ENCODE results near the gene CDHR3.

Gene CDHR3

DNA sequence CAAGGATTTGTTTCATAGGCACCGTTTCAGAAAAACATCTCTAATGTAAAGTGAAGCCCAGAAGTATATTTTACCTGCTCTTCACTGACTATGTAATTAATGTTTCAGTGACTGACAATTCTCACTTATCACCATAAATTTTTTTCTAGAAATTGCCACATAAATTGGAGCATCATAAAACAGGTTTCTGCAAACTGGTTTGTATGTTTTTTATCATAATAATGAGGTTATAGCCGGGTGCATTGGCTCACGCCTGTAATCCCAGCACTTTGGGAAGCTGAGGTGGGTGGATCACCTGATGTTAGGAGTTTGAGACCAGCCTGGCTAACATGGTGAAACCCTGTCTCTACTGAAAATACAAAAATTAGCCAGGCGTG lies 109.6 kb downstream of the CDHR3 start:
- no peak overlapping the region for H3K4me3 ChIP-seq (ENCODE audit: low read depth, low read length)
- no peak for DNase-seq (ENCODE audit: low read depth)
- TF ChIP-seq, protein P1, sequence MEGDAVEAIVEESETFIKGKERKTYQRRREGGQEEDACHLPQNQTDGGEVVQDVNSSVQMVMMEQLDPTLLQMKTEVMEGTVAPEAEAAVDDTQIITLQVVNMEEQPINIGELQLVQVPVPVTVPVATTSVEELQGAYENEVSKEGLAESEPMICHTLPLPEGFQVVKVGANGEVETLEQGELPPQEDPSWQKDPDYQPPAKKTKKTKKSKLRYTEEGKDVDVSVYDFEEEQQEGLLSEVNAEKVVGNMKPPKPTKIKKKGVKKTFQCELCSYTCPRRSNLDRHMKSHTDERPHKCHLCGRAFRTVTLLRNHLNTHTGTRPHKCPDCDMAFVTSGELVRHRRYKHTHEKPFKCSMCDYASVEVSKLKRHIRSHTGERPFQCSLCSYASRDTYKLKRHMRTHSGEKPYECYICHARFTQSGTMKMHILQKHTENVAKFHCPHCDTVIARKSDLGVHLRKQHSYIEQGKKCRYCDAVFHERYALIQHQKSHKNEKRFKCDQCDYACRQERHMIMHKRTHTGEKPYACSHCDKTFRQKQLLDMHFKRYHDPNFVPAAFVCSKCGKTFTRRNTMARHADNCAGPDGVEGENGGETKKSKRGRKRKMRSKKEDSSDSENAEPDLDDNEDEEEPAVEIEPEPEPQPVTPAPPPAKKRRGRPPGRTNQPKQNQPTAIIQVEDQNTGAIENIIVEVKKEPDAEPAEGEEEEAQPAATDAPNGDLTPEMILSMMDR (IDR thresholded peaks at IDR 0.05; ENCODE audit: control insufficient read depth, extremely low read depth, insufficient read depth), result no peak

DNA sequence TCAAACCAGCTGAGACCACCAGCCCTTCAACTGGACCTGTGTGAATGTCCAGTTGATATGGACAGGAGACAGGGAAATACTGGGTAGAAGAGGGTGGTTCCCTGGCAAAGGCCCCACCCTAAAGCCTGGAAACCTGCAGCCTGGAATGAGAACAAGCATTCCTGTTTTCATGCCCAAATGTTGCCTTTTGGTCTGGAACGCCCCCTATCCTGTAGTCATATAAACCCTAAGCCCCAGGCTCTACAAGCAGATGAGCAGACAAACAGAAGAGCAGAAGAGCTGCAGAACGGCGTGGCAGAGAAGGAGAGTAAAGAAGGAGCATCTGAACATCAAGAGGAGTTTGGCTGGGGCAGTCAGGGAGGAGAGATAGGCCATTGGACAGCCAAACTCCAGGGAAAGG lies 110.6 kb downstream of the CDHR3 start:
- TF ChIP-seq, protein P1 (IDR thresholded peaks at IDR 0.05; ENCODE audit: control insufficient read depth, extremely low read depth, insufficient read depth), result no peak
- no peak for DNase-seq (ENCODE audit: low read depth)
- no peak overlapping the region for H3K4me3 ChIP-seq (ENCODE audit: low read depth, low read length)

DNA sequence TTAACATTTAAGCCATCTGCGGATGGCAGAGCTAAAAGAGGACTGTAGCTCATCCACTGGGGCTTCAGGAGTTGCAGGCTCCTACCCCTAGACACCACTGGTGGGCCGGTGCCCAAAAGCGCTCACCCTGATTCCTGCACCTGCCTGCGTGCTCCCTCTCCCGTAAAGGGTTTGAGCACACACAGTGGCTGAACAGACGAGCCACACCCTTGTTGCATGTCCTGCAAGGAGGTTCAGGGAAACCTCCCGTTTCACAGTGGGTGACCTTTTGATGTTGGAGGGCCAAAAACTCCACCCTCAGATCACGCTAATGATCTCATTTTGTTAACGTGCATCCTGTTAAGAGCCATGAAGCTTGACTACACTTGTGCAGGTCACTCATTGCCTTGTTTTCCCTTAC lies 111.2 kb downstream of the CDHR3 start:
- TF ChIP-seq, protein P1 (IDR thresholded peaks at IDR 0.05; ENCODE audit: control insufficient read depth, extremely low read depth, insufficient read depth), result no peak
- no peak overlapping the region for H3K4me3 ChIP-seq (ENCODE audit: low read depth, low read length)

GRCh38 chr7:106075937-106076336 lies 112.9 kb downstream of the CDHR3 start:
- H3K4me3 ChIP-seq (ENCODE audit: low read depth, low read length), result no peak overlapping the region
- TF ChIP-seq, protein P1 (IDR thresholded peaks at IDR 0.05; ENCODE audit: control insufficient read depth, extremely low read depth, insufficient read depth), result no peak
- DNase-seq (ENCODE audit: low read depth), result no peak

More for the DNA sequence above, 111.2 kb downstream of the CDHR3 start:
- DNase-seq (ENCODE audit: low read depth), result no peak

GRCh38 chr7:106076537-106076936 lies 113.5 kb downstream of the CDHR3 start:
- TF ChIP-seq, protein P1 (IDR thresholded peaks at IDR 0.05; ENCODE audit: control insufficient read depth, extremely low read depth, insufficient read depth), result no peak

DNA sequence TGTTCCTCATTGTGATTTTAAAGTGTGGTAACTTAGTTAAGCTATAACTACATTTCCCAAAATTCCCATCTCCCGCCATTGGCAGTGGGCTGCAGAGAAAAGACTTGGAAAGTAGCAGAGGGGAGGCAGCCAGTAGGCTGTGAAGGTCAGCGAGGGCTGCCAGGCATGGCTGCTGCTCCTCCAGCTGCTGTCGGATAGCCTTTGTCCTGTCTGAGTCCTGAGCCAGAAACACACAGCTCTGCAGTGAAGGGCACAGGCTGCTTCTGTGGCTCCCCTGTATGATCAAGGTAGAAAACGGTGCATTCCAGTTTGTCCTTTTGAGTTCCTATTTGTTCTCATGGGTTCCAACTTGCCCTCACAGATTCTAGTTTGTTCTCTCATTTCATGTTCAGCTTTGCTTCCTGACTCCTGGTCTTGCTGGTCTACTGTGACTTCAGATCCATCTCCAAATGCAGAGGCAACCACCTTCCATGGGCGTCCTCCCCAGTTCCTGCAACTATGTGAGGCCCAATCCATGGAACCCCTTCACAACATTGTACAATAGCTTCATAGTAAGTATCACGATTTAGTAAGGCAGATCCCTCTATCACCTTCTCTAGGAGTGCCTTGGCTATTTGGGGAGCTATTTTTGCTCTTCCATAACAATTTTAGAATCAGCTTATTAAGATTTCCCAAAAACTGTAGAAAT lies 117.4 kb downstream of the CDHR3 start:
- DNase-seq (ENCODE audit: low read depth), result no peak
- H3K4me3 ChIP-seq (ENCODE audit: low read depth, low read length), result no peak overlapping the region
- TF ChIP-seq, protein P1 (IDR thresholded peaks at IDR 0.05; ENCODE audit: control insufficient read depth, extremely low read depth, insufficient read depth), result no peak

More at GRCh38 chr7:106076537-106076936, 113.5 kb downstream of the CDHR3 start:
- DNase-seq (ENCODE audit: low read depth), result no peak
- H3K4me3 ChIP-seq (ENCODE audit: low read depth, low read length), result no peak overlapping the region
